OCI-LY1 (cell line): Measurements from ENCODE around the gene DAZAP1.
"Not testable (repeated sequence)": the region's sequence is repeated elsewhere in the genome, so short reads cannot be mapped to it uniquely, and the experiment has no call there.

Experiments
- H2AFZ ChIP-seq: fragments of 200-600 bp; sonication (generic), shearing (Covaris generic); 2 replicates; pipeline ENCODE4 v1.6.0; 2014; ENCODE audit warnings: antibody characterized with exemption, mild to moderate bottlenecking, low read length
- H3F3A ChIP-seq: fragments of 200-600 bp; sonication (generic), shearing (Covaris generic); 2 replicates; pipeline ENCODE4 v1.6.0; 2014; ENCODE audit warnings: mild to moderate bottlenecking, antibody characterized with exemption, low read length, moderate library complexity; ENCODE audit not compliant: insufficient read depth
- H3K27ac ChIP-seq: fragments of 200-600 bp; sonication (generic); 2 replicates; pipeline ENCODE4 v1.5.1; 2014; ENCODE audit warnings: low read length, mixed run types, mild to moderate bottlenecking, low read depth; ENCODE audit not compliant: poor library complexity, severe bottlenecking
- H3K27me3 ChIP-seq: fragments of 200-600 bp; sonication (generic); 2 replicates; pipeline ENCODE4 v1.6.0; 2014; ENCODE audit warnings: antibody characterized with exemption, mild to moderate bottlenecking, low read length, moderate library complexity; ENCODE audit not compliant: insufficient read depth
- H3K36me3 ChIP-seq: fragments of 200-600 bp; sonication (generic); 2 replicates; pipeline ENCODE4 v1.6.1; 2014; ENCODE audit warnings: mild to moderate bottlenecking, antibody characterized with exemption, low read length, moderate library complexity, mixed read lengths; ENCODE audit not compliant: insufficient read depth
- H3K4me1 ChIP-seq: fragments of 200-600 bp; sonication (generic); 2 replicates; pipeline ENCODE4 v1.5.1; 2014; ENCODE audit warnings: mild to moderate bottlenecking, low read length, moderate library complexity; ENCODE audit not compliant: insufficient read depth, severe bottlenecking
- H3K4me2 ChIP-seq: fragments of 200-600 bp; sonication (generic), shearing (Covaris generic); 2 replicates; pipeline ENCODE4 v1.6.1; 2014; ENCODE audit warnings: low read length
- H3K4me3 ChIP-seq: fragments of 200-600 bp; sonication (generic); 2 replicates; pipeline ENCODE4 v1.5.1; 2014; ENCODE audit warnings: low read length, low read depth, mild to moderate bottlenecking, mixed read lengths; ENCODE audit not compliant: poor library complexity, severe bottlenecking
- H3K79me2 ChIP-seq: fragments of 200-600 bp; shearing (Covaris generic); 2 replicates; pipeline ENCODE4 v1.6.1; 2016; ENCODE audit warnings: mixed run types, low read length, mixed read lengths; ENCODE audit not compliant: insufficient read depth
- H3K9ac ChIP-seq: fragments of 200-600 bp; sonication (generic), shearing (Covaris generic); 2 replicates; pipeline ENCODE4 v1.6.1; 2014; ENCODE audit warnings: mild to moderate bottlenecking, low read length, mixed read lengths
- H3K9me2 ChIP-seq: fragments of 200-600 bp; sonication (generic), shearing (Covaris generic); 2 replicates; pipeline ENCODE4 v1.6.1; 2014; ENCODE audit warnings: low read depth, mild to moderate bottlenecking, low read length, mixed read lengths
- H3K9me3 ChIP-seq: fragments of 200-600 bp; shearing (Covaris generic); 2 replicates; pipeline ENCODE4 v1.6.1; 2014; ENCODE audit warnings: low read length, mixed read lengths
- H4K20me1 ChIP-seq: fragments of 200-600 bp; sonication (generic), shearing (Covaris generic); 2 replicates; pipeline ENCODE4 v1.6.0; 2016; ENCODE audit warnings: mild to moderate bottlenecking, low read length; ENCODE audit not compliant: insufficient read depth
- CTCF ChIP-seq: fragments of 200-600 bp; sonication (generic), shearing (Covaris generic); IDR thresholded peaks from 2 replicates; pipeline ENCODE4 v1.5.1; 2017; ENCODE audit warnings: mild to moderate bottlenecking, antibody characterized with exemption, low read length, moderate library complexity, mixed read lengths
- EZH2 ChIP-seq: fragments of 200-600 bp; sonication (generic), shearing (Covaris generic); IDR thresholded peaks from 2 replicates; pipeline ENCODE4 v1.8.0; 2017; ENCODE audit warnings: borderline replicate concordance, mixed run types, mild to moderate bottlenecking, antibody characterized with exemption, low read length, moderate library complexity, mixed read lengths

The DAZAP1 gene

DNA sequence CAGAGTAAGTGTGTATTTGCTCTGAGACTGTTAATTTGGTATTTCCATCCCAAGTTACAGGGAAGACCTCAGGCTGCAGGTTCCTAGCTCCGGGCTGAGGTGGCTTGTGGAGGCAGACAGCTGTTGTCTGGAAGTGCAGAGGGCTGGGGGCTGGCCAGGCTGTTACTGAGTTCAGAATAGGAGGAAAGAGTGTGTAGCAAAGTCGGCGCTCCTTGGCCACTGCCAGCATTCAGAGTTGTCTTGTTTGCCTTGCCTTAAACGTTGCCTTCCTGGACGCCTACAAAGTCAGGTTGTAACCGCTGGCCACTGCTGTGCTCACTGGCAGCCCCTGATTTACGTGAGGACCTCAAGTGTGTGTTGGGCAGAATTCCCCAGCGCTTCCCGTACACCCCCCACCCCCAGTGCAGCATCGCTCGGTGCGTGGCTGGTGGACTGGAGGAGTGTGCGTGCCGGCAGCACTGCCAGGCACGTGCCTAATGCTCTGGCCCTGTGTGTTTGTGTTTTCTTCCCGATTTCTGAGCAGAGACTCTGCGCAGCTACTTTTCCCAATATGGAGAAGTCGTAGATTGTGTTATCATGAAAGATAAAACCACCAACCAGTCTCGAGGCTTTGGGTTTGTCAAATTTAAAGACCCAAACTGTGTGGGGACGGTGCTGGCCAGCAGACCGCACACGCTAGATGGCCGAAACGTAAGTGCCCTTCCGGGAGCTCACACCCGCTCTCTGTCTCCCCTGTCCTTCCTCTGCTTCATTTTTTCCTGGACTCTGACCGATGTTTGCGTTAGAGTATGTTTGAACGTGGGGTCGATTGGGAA lies 10.5 kb downstream of the DAZAP1 start:
- Histone ChIP-seq H3K27me3 (no peaks in the 10 kb centered on the region), H3K9ac (no peak overlapping the region), H3K36me3 (peaks cover 82% of the 10 kb centered on the region), H3K4me3 (no peak overlapping the region), H3K4me1 (peaks cover 8% of the 10 kb centered on the region), H2AFZ (no peak overlapping the region), H4K20me1 (no peaks in the 10 kb centered on the region), H3K79me2 (peaks cover 61% of the 10 kb centered on the region), H3K9me2 (no peaks in the 10 kb centered on the region), H3K9me3 (no peaks in the 10 kb centered on the region), H3F3A (no peaks in the 10 kb centered on the region), H3K4me2 (no peak overlapping the region), H3K27ac (no peak overlapping the region)
- TF ChIP-seq CTCF (no peak), EZH2 (no peak)

DNA sequence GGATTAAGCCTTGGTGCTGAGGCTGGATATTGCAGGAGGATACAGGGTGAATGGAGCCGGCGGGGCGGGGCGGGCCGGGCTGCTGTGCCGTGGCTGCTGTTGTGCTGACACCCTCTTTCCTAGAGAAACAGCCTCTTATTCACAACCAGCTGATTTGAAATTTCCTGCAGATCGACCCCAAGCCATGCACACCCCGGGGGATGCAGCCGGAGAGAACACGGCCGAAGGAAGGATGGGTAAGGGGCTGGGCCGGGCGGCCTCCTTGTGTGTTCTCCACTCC lies 11.1 kb downstream of the DAZAP1 start:
- no peaks in the 10 kb centered on the region for H4K20me1 ChIP-seq

DNA sequence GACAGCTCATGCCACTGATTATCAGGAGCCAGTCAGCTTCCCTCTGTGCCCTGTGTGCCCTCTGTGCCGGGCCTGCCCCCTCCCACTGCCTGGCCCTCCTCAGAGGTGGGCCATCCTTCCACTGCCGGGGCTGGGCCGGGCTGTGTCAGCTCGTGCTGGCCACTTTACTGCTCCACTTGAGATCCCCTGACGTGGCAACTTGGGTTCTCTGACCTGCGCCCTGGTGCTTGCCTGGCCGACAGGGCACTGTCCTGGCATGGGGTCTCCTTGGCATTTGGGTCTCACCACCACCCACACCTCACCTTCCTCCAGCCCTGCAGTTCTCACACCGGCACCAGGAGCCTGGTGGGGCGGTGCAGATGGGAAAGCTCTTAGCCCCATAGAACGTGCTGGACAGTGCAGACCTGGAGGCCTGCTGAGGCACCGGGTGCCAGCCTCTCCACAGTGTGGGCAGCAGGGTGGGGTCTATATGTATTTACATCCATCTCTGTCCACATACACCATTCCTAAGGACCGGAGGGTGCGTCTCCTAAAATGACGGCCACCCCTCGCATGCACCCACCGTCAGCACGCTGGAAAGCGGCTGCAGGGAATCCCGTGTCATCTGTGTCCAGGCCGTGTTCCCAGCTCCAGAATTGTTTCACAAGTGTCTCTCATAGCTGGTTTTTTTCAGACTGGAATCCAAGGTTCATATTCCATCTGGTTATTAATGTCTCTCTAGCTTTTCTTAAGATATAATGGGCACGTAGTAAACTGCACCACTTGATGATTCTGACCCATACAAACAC lies 11.8 kb downstream of the DAZAP1 start:
- H3K27me3 ChIP-seq, result no peaks in the 10 kb centered on the region
- no peak overlapping the region for H3K4me3 ChIP-seq
- H3K9me2 ChIP-seq, result no peaks in the 10 kb centered on the region
- H3K4me1 ChIP-seq, result peaks cover 8% of the 10 kb centered on the region
- no peaks in the 10 kb centered on the region for H3F3A ChIP-seq
- H4K20me1 ChIP-seq, result no peaks in the 10 kb centered on the region
- TF ChIP-seq EZH2, result no peak
- no peak for TF ChIP-seq CTCF
- peaks cover 84% of the 10 kb centered on the region for H3K36me3 ChIP-seq
- H2AFZ ChIP-seq, result no peak overlapping the region
- no peaks in the 10 kb centered on the region for H3K9me3 ChIP-seq
- no peak overlapping the region for H3K4me2 ChIP-seq
- H3K79me2 ChIP-seq, result peaks cover 49% of the 10 kb centered on the region
- no peak overlapping the region for H3K9ac ChIP-seq
- H3K27ac ChIP-seq, result no peak overlapping the region

More for the DNA sequence above, 11.1 kb downstream of the DAZAP1 start:
- H3K36me3 ChIP-seq, result peaks cover 82% of the 10 kb centered on the region
- no peak overlapping the region for H3K4me2 ChIP-seq
- TF ChIP-seq CTCF, result no peak
- TF ChIP-seq EZH2, result no peak
- no peak overlapping the region for H3K4me3 ChIP-seq
- H3F3A ChIP-seq, result no peaks in the 10 kb centered on the region
- H2AFZ ChIP-seq, result no peak overlapping the region
- H3K27me3 ChIP-seq, result no peaks in the 10 kb centered on the region
- H3K27ac ChIP-seq, result no peak overlapping the region
- peaks cover 56% of the 10 kb centered on the region for H3K79me2 ChIP-seq
- no peaks in the 10 kb centered on the region for H3K9me3 ChIP-seq
- no peaks in the 10 kb centered on the region for H3K9me2 ChIP-seq
- peaks cover 8% of the 10 kb centered on the region for H3K4me1 ChIP-seq
- no peak overlapping the region for H3K9ac ChIP-seq

DNA sequence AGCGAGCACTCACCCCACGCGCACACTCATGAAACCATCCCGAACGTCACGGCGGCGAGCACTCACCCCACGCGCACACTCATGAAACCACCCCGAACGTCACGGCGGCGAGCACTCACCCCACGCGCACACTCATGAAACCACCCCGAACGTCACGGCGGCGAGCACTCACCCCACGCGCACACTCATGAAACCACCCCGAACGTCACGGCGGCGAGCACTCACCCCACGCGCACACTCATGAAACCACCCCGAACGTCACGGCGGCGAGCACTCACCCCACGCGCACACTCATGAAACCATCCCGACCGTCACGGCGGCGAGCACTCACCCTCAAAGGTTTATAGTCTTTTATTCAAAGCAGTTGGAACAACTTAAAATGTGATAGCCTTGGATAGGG lies 12.7 kb downstream of the DAZAP1 start:
- not testable (repeated sequence) for H3K9me2 ChIP-seq, H2AFZ ChIP-seq, H3K4me1 ChIP-seq, H3K27me3 ChIP-seq, H3K9ac ChIP-seq, H3K4me2 ChIP-seq, H3K27ac ChIP-seq, H3K9me3 ChIP-seq, H4K20me1 ChIP-seq, H3F3A ChIP-seq, H3K4me3 ChIP-seq
- peaks cover 39% of the 10 kb centered on the region for H3K79me2 ChIP-seq
- H3K36me3 ChIP-seq, result peaks cover 92% of the 10 kb centered on the region
